Kidney epithelial cell (primary cell): ENCODE results near the gene PLEKHG1. TPM values are rescaled to one million over a fixed set of nuclear protein-coding genes. Genes with fewer than 3 reads are reported as not detected.

ENCODE experiments used
- DNase-seq: peaks from one replicate; pipeline ENCODE4 v3.0.0-alpha.2; 2010; ENCODE audit warnings: low read depth
- H3K27me3 ChIP-seq: 2 replicates; pipeline ENCODE4 v1.6.0; 2011; ENCODE audit warnings: low read length; ENCODE audit not compliant: control insufficient read depth, insufficient read depth
- H3K36me3 ChIP-seq: 2 replicates; pipeline ENCODE4 v1.5.1; 2011; ENCODE audit warnings: low read length; ENCODE audit not compliant: control insufficient read depth, insufficient read depth
- H3K4me3 ChIP-seq: 2 replicates; pipeline ENCODE4 v1.5.1; 2011; ENCODE audit warnings: low read depth, mild to moderate bottlenecking, control low read depth, low read length
- CTCF ChIP-seq: IDR thresholded peaks from 2 replicates; pipeline ENCODE4 v1.5.1; 2011; ENCODE audit warnings: mild to moderate bottlenecking, moderate library complexity, low read length, control low read depth, inconsistent platforms; ENCODE audit not compliant: insufficient read depth, poor library complexity, severe bottlenecking
- total RNA-seq: library from RNA; depleted of rRNA; stranded (reverse); fragments of >200 nt; gene quantifications from 2 replicates; pipeline ENCODE4 v1.2.3, GENCODE V29; 2015

PLEKHG1 gene
- total RNA-seq, 1 donor from 2014 or later: 27.8 TPM

GRCh38 chr6:150573041-150573681 is 26.5 kb upstream of the PLEKHG1 start:
- no peak for TF ChIP-seq CTCF
- no peak overlapping the region for H3K4me3 ChIP-seq
- no peaks in the 10 kb centered on the region for H3K27me3 ChIP-seq
- no peaks in the 10 kb centered on the region for H3K36me3 ChIP-seq
- DNase-seq: no peak

- no peak overlapping the region for H3K4me3 ChIP-seq
- TF ChIP-seq CTCF: no peak
- H3K36me3 ChIP-seq: no peaks in the 10 kb centered on the region
- DNase-seq: no peak
- H3K27me3 ChIP-seq: no peaks in the 10 kb centered on the region
These were observed 23.8 kb upstream of the PLEKHG1 start for GRCh38 chr6:150575836-150576235.

- Histone ChIP-seq H3K27me3 (no peaks in the 10 kb centered on the region), H3K4me3 (no peak overlapping the region), H3K36me3 (no peaks in the 10 kb centered on the region)
- TF ChIP-seq CTCF: no peak
- no peak for DNase-seq
These were observed 22.9 kb upstream of the PLEKHG1 start for GRCh38 chr6:150576651-150577226.

- Histone ChIP-seq H3K27me3 (no peaks in the 10 kb centered on the region), H3K4me3 (no peak overlapping the region), H3K36me3 (no peaks in the 10 kb centered on the region)
- no peak for TF ChIP-seq CTCF
- DNase-seq: no peak
These were observed 20.1 kb upstream of the PLEKHG1 start for GRCh38 chr6:150579611-150580010.

GRCh38 chr6:150580489-150580888 is 19.2 kb upstream of the PLEKHG1 start:
- DNase-seq: no peak
- no peak for TF ChIP-seq CTCF
- Histone ChIP-seq H3K36me3 (no peaks in the 10 kb centered on the region), H3K4me3 (no peak overlapping the region), H3K27me3 (no peaks in the 10 kb centered on the region)

- no peak for TF ChIP-seq CTCF
- Histone ChIP-seq H3K27me3 (no peaks in the 10 kb centered on the region), H3K4me3 (no peak overlapping the region), H3K36me3 (no peaks in the 10 kb centered on the region)
- no peak for DNase-seq
These were observed 15.6 kb upstream of the PLEKHG1 start for GRCh38 chr6:150584065-150584464.
